NB4 (cell line): Measurements from ENCODE around the gene ATP6V1G3.

Experiments used
- CTCF ChIP-seq: IDR thresholded peaks from one replicate; pipeline ENCODE4 v1.5.1; 2012; ENCODE audit warnings: low read depth, low read length
- MYC ChIP-seq: IDR thresholded peaks from 2 replicates; pipeline ENCODE4 v1.6.1; 2011; ENCODE audit warnings: low read depth, low read length
- POLR2A ChIP-seq: IDR thresholded peaks from 2 replicates; pipeline ENCODE4 v1.6.1; 2011; ENCODE audit warnings: mild to moderate bottlenecking; ENCODE audit not compliant: insufficient read length; ENCODE audit errors: extremely low read depth

DNA sequence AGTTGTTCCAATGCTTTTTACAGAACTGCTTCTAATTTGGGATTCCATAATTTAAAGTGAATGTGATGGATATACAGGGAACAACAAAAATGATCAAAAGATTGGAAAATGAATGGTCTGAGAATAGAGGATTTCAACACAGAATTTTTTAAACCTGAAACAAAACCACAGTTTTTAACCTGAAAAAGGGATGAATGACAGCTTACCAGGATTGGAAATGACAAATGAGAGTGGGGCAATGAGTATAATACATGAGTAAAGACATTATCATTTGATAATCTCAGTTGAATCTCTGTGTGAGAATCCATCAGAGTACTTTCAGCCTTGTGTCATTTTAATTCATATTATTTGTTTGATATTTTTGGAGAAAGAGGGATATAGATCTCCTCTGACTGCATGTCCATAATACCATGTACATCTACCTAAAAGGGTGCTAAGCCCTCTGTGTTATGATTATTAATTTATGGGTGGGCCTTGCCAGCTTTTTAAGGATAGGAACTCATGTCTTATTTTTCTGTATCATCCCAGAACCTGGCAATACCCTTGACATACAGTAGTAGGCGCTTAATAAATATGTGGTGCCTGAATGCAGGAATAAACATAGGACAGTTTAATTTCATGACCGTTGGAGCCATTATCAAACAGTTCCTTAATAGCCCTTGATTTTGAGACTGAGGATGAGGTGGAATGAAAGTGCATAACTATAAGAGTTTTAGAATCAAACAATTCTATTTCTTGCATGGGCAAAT, 12.4 kb upstream of the ATP6V1G3 start:
- TF ChIP-seq POLR2A (no peak), CTCF (no peak), MYC (no peak)
